ENCODE measurements around the gene CALHM2.

- TF ChIP-seq CTCF (IDR thresholded peaks at IDR 0.05) = no peak
- TF ChIP-seq EZH2 (IDR thresholded peaks at IDR 0.05; ENCODE audit: borderline replicate concordance, insufficient read depth, low read depth, low read length, poor library complexity, severe bottlenecking) = no peak
Observed at GRCh38 chr10:103451831-103452505, at the start of gene CALHM2.

Data from B cell (primary cell).